MM.1S (cell line): ENCODE measurements around the gene PDXDC1.
"Not testable (repeated sequence)": the region's sequence is repeated elsewhere in the genome, so short reads cannot be mapped to it uniquely, and the experiment has no call there.

Experiments used
- CTCF ChIP-seq: fragments of 300-600 bp; sonication (generic); IDR thresholded peaks from 2 replicates; pipeline ENCODE4 v1.5.1; 2016; ENCODE audit warnings: antibody characterized with exemption, low read length, mixed read lengths
- EZH2 ChIP-seq: fragments of 300-600 bp; sonication (generic); optimal IDR thresholded peaks from 2 replicates; pipeline ENCODE3; 2017; ENCODE audit warnings: low read depth, mild to moderate bottlenecking, antibody characterized with exemption, low read length, mixed read lengths
- EZH2phosphoT487 ChIP-seq: fragments of 300-600 bp; sonication (generic); IDR thresholded peaks from 2 replicates; pipeline ENCODE4 v1.6.1; 2018; ENCODE audit warnings: antibody characterized with exemption, low read length

- not testable (repeated sequence) for TF ChIP-seq EZH2, EZH2phosphoT487
- TF ChIP-seq CTCF, result peak; percentile 39; the same call in 1 of the 2 replicates
Observed at GRCh38 chr16:15071916-15072769, 97.3 kb downstream of the PDXDC1 start.
